NCI-H2227 treated with DMSO at 0.1 percent for 48 hours (cell line): ENCODE data around the gene CDC20.

Experiments used
- DNase-seq: peaks from one replicate; lab custom pipeline; 2025; lab: John Stamatoyannopoulos, UW

The CDC20 gene

DNA sequence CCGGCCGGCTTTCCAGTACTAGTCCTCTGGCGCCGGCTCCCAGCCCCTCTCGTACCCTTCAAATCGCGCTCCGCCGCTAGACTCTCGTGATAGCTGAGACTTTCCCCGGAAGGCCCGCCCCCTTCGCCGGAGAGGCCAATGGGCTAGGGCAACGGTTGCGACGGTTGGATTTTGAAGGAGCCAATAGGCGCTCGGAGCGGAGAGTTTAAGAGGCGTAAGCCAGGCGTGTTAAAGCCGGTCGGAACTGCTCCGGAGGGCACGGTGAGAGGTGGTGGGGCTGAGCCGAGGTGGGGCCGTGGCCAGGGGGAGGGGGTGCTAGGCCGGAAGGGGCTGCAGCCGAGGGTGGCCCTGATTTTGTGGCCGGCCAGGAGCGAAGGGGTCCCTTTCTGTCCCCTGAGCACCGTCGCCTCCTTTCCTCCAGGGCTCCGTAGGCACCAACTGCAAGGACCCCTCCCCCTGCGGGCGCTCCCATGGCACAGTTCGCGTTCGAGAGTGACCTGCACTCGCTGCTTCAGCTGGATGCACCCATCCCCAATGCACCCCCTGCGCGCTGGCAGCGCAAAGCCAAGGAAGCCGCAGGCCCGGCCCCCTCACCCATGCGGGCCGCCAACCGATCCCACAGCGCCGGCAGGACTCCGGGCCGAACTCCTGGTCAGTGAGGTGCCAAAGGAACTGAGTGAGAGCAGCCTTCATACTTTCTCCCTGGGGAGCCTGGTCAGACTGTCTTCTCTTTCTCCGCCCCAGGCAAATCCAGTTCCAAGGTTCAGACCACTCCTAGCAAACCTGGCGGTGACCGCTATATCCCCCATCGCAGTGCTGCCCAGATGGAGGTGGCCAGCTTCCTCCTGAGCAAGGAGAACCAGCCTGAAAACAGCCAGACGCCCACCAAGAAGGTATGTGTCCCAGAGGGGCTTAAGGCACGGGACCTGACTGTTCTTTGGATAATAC, at the start of gene CDC20:
Gene CDC20 (plus strand): TSS at position 236 of the 948 bp plus-strand sequence. CDS start 235 bp downstream, at position 471.
- peak; percentile 97 for DNase-seq

DNA sequence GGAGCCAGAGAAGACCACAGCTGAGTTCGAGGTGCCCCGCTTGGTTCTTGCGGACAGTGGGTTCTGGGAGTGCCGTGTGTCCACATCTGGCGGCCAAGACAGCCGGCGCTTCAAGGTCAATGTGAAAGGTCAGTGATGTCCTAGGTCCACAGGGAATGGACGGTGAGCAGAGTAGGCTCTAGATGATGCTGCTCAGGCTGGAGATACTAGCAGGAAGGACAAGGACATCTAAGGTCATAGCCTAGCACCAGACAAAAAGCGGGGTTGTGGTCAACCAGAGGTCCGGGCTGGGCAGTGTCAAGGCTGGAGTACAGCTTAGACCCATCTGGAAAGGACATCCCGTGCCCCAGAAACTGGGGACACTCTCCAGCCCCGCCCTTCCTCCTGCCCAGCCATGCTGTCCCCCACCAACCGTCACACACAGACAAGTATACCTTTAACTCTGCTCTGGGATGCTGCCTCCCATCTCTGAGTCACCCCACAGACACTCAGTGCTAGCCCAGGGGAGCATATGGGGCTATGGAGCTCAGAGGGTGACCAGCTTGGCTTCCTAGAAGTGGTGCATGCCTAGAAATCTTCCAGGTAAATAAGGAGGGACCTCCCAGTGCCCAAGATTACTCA, 49.3 kb upstream of the CDC20 start:
- DNase-seq, result no peak

DNA sequence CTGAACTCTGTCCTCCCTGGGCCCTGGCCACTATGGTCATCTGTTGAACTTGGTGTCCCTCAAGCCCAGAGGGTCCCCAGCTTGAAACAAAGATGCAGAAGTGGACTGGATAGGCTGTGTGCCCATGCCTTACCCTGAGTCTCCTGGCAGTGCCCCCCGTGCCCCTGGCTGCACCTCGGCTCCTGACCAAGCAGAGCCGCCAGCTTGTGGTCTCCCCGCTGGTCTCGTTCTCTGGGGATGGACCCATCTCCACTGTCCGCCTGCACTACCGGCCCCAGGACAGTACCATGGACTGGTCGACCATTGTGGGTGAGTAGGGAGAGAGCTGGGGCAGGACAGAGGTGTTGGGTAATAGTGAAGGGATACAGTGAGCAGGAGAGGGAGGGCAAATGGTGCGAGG, 47.3 kb upstream of the CDC20 start:
- no peak for DNase-seq

DNA sequence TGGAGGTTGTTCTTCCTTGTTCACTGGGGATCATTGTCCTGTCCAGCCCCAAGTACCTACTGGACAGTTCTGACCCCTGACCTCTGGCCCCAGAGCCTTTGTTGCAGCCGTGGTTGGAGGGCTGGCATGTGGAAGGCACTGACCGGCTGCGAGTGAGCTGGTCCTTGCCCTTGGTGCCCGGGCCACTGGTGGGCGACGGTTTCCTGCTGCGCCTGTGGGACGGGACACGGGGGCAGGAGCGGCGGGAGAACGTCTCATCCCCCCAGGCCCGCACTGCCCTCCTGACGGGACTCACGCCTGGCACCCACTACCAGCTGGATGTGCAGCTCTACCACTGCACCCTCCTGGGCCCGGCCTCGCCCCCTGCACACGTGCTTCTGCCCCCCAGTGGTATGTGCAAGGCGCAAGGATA, 46.6 kb upstream of the CDC20 start:
- DNase-seq, result no peak

DNA sequence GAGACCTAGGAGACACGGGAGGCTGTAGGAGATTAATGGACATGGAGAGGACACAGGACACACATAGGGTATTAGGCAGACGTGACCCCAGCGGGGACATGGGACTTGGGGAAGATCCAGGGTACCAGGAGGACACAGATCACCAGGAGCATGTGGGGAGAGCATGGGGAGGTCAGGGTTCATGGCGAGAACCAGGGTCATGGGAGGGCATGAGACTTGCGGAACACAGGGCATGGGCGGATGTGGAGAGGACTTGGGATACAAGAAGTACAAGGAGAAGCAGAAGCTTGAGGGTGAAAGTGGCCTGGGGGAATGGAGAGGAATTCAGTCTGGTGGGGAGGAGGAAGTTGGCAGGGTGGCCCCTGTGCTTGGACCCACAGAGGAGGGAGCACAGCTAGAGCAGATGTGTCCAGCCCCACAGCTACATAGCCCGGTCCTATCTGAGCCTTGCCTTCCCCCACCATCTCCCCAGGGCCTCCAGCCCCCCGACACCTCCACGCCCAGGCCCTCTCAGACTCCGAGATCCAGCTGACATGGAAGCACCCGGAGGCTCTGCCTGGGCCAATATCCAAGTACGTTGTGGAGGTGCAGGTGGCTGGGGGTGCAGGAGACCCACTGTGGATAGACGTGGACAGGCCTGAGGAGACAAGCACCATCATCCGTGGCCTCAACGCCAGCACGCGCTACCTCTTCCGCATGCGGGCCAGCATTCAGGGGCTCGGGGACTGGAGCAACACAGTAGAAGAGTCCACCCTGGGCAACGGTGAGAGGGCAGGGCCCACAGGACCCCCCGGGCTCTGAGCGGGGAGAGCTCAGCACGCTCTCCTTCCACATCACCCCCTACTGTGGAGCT, 45.9 kb upstream of the CDC20 start:
- no peak for DNase-seq

DNA sequence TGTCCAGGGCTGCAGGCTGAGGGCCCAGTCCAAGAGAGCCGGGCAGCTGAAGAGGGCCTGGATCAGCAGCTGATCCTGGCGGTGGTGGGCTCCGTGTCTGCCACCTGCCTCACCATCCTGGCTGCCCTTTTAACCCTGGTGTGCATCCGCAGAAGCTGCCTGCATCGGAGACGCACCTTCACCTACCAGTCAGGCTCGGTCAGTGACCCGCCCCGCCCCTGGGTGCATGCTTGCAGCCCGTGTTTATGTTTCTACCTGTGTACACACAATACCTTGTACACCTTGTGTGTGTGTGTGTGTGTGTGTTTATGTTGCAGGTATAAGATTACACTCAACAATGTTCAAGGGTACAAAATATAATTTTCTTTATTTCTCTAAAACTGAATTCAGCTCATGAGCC, 45.0 kb upstream of the CDC20 start:
- DNase-seq, result no peak

DNA sequence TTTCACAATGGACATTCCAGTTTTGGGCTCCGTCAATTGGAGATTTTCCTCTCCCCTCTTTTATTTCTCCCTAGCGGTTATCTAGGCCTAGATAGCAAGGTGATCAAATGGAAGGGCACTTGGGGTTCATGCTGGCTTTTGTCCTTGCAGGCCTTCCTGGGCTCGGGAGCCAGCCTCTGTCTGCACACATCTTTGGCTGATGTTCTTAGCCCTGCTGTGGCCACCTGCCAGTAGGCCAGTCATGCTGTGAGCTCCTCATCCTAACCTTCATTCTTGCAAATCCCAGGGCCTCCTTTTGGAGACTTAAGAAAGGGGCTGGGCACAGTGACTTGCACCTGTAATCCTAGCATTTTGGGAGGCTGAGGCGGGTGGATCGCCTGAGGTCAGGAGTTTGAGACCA, 44.5 kb upstream of the CDC20 start:
- DNase-seq, result no peak

DNA sequence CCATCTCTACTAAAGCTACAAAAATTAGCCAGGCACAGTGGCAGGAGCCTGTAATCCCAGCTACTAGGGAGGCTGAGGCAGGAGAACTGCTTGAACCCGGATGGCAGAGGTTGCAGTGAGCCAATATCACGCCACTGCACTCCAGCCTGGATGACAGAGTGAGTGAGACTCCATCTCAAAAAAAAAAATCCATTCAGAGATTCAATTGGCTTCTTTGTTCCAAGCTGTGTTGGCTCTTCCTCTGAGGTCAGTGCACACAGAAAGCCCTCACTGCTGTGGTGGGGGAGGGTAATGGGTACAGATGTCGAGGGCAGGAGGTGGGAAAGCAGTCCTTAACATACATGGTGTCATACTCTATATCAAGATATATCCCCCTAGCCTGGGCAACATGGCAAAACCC, 43.3 kb upstream of the CDC20 start:
- DNase-seq, result no peak

DNA sequence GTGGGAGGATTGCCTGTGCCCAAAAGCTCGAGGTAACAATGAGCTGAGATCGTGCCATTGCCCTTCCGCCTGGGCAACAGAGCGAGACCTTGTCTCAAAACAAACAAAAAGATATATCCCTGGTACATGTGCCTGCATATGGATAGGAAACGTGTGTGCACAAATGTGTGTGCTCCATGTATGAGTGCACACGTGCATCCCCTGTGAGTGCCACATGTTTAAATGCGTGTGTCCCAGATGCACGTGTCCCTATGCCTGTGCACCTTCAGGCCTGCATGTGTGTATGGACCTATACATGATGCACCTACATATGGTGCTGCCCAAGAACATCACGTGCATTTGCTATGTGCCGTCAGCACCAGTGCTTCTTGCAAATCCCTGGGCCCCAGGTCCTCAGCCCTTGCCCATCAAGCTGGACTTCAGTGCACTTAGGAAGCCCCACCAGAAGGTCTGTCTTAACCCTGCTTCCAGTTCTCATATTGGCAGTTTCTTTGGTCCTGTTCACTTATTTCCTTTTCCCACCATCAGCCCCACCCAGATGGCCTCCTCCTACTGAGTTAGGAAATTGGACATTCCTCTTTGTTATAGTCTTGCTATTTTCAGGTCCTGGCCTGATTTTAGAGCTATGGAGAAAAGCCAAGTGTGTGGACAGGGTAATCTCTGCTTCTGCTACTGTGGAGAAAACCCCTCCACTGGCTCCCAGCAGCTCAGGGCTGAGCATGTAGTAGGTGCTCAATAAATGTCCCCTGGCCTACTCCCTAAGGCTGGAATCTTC, 42.6 kb upstream of the CDC20 start:
- no peak for DNase-seq

DNA sequence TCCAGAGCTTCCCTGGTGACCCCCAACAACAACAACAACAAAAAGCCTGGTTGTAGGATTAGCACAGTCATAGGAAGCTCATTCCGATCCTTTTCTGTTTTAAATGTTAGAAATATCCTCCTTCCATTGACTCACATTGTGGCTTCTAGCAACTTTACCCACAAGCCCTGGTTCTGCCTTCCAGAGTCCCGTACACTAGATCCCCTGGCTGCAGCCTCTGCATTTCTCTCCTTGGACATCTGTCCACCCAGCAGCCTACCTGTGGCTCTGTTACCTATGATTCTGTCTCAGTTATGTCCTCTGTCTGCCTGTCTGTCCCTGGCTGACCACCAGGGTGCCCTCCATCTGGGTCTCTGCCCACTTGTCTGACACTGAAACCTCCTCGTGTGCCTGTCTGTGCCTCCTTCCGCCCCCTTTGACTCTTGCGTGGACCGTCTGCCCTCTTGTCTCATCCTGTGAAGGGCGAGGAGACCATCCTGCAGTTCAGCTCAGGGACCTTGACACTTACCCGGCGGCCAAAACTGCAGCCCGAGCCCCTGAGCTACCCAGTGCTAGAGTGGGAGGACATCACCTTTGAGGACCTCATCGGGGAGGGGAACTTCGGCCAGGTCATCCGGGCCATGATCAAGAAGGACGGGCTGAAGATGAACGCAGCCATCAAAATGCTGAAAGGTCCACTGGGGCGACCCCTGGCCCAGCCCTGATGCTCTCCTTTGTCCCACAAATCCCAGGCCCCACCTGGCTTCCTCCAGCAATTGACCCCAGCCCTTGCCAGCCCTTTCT, 41.9 kb upstream of the CDC20 start:
- DNase-seq, result no peak

DNA sequence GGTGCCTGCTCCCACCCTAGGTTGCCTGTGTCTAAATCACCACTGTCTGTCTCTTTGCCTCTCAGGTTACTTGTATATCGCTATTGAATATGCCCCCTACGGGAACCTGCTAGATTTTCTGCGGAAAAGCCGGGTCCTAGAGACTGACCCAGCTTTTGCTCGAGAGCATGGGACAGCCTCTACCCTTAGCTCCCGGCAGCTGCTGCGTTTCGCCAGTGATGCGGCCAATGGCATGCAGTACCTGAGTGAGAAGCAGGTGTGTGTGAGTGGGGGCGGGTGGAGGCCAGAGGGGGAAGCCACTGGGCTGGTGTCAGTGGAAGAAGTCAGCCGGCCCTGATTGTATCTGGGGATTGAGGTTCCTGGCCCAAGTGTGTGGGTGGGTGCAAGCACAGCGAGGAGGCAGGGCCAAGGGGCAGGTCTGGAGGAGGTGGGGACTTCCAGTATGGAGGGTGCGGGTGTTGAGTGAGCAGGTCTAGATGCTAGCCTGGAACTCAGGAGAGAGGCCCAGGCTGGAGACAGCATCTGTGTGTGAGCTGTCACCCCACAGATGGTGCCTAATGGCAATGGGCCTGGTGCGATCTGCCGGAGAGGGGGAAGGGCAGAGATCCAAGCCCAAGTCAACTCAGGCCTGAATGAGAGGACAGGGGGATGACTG, 40.8 kb upstream of the CDC20 start:
- DNase-seq, result no peak

DNA sequence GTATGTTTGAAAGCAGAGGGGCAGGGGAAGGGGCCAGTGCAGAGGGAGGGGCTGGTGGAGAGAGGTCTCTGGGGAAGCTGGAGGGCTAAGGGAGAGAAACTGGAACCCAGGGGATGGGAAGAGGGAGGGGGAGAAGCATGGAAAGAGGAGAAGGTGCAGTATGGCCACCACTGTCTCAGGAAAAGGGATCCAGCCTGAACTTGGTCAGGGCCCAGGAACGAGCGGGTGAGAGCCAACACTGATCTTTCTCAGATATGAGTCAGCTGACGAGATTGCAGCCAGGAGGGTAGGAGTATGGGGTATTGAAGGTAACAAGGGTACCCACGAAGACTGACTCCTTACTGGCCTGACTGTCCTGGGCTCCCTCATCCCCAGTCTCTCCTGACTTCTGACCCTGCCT, 40.0 kb upstream of the CDC20 start:
- no peak for DNase-seq

DNA sequence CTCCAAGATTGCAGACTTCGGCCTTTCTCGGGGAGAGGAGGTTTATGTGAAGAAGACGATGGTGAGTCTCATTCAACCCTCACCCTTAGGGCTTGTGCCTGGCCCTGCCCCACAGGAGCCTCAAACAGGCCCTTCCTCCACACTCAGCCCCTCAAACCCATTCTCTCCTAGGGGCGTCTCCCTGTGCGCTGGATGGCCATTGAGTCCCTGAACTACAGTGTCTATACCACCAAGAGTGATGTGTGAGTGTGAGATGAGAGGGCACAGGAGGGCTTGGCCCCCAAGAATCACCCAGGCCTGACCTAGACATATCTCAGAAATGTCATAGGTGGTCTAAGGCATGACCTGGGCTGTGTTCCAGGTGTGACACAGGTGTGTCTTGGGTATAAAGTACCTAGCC, 39.5 kb upstream of the CDC20 start:
- no peak for DNase-seq

DNA sequence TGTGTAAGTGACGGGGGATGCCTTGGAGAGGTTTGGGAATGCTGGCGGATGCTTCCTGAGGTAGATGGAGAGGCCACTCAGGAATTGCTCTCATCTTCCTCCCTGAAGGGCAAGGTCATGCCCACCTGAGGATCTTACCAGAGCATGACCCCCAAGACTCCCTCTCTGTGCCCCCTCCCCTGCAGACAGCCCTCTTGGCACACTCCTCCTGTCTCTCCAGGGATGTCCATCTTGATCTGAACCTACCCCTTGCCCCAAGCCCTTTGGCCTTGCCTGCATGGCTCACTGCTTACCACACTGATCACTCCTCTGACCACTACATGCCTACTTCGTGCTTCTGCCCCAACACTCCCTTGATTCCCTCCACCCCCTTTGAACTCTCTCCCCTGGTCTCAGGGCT, 39.0 kb upstream of the CDC20 start:
- no peak for DNase-seq

DNA sequence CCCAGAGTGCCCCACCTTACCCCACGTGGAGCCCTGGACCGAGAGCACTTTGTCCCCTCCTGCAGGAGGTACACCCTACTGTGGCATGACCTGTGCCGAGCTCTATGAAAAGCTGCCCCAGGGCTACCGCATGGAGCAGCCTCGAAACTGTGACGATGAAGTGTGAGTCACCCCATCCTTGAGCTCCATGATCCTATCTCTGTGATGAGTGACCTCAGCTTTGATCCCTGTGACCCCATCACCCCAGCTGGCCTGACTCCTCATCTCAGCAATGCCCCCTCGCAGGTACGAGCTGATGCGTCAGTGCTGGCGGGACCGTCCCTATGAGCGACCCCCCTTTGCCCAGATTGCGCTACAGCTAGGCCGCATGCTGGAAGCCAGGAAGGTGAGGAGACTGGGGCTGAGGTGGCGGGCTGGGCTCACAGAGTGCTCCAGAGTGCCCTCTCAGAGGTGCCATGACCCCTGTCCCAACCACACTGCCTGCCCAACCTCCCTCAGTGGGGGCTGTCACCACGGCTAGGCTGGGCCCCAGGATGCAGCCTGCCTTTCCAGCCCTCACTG, 37.4 kb upstream of the CDC20 start:
- no peak for DNase-seq

DNA sequence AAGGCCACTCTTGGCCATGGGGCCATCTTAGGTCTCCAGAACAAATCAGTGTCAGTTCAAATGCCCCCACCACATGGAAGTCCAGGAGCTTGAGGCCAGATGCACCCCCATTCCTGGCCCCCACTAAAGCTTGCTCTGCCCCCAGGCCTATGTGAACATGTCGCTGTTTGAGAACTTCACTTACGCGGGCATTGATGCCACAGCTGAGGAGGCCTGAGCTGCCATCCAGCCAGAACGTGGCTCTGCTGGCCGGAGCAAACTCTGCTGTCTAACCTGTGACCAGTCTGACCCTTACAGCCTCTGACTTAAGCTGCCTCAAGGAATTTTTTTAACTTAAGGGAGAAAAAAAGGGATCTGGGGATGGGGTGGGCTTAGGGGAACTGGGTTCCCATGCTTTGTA, 36.3 kb upstream of the CDC20 start:
- no peak for DNase-seq

DNA sequence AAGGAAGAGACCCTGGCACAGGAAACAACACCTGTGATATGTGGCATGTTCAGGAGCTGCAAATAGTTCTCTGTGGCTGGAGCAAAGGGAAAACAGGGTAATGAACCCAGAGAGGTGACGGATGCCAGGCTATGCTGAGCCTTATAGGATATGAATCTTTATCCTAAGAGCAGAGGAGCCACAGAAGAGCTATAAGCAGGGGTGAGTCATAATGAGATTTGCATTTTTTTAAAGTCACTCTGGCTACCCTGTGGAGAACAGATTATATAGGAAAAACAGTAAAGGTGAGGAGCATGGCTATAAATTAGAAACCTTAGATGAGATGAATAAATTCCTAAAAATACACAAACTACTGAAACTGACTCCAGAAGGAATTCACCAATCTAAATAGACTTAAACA, 34.0 kb upstream of the CDC20 start:
- no peak for DNase-seq

DNA sequence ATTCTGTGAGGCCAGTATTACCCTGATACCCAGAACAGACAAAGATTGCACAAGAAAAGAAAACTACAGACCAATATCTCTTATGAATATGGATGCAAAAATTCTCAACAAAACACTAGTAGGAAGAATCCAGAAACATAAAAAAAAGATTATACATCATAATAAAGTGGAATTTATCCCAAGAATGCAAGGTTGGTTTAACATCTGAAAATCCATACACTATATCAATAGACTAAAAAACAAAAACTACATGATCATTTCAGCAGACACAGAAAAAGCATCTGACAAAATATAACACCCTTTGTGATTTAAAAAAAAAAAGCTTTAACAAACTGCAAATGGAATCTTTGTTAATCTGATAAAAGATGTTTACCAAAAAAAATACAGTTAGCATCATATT, 33.4 kb upstream of the CDC20 start:
- DNase-seq, result no peak

DNA sequence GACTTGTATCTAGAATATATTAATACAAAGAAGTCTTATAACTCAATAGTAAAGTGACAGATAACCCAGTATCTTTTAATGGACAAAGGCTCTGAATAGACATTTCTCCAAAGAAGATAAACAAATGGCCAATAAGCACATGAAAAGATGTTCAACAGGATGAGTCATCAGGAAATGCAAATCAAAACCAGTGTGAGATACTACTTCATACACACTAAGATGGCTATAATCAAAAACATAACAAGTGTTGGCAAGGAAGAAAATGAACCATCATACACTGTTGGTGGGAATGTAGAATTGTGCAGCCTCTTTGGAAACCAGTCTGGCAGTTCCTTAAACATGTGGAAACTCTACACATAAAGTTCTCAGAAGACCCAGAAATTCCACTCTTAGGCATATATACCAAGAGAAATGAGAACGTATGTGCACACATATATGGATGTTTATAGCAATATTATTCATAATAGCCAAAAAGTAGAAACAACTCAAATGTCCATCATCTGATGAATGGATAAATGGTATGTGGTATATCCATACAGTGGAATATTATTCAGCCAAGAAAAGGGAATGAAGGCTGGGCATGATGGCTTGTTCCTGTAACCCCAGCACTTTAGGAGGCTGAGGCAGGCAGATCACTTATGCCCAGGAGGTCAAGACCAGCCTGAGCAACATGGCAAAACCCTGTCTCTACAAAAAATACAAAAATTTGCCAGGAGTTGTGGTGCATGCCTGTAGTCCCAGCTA, 31.1 kb upstream of the CDC20 start:
- DNase-seq, result no peak
